ENCODE measurements around the gene NYAP1.

- TF ChIP-seq CTCF (IDR thresholded peaks at IDR 0.05; ENCODE audit: control extremely low read depth in 1 of 3, insufficient read depth in 1 of 3, low read depth in 1 of 3, low read length in 3 of 3): peak; percentile 71 to 75 (median 72)
- no peak for TF ChIP-seq POLR2A (IDR thresholded peaks at IDR 0.05; ENCODE audit: control extremely low read depth in 1 of 2, low read depth in 2 of 2, low read length in 2 of 2)
- TF ChIP-seq POLR2AphosphoS5 (IDR thresholded peaks at IDR 0.05; ENCODE audit: low read depth, low read length): no peak
- no peak for TF ChIP-seq CEBPB (IDR thresholded peaks at IDR 0.05; ENCODE audit: low read depth, low read length)
Measured at GRCh38 chr7:100465702-100466311, 17.9 kb upstream of the NYAP1 start.

Measured in H1 (cell line).